Measurements from ENCODE around the gene NCKAP5. TPM values are rescaled to one million over a fixed set of nuclear protein-coding genes. Genes with fewer than 3 reads are reported as not detected.
A peak's percentile ranks its signal among the peaks of the same experiment; 100 is the strongest.
"Not testable (repeated sequence)": the region's sequence is repeated elsewhere in the genome, so short reads cannot be mapped to it uniquely, and the experiment has no call there.

NCKAP5 gene
- total RNA-seq, 1 donor from 2014 or later = 4.6 TPM

DNA sequence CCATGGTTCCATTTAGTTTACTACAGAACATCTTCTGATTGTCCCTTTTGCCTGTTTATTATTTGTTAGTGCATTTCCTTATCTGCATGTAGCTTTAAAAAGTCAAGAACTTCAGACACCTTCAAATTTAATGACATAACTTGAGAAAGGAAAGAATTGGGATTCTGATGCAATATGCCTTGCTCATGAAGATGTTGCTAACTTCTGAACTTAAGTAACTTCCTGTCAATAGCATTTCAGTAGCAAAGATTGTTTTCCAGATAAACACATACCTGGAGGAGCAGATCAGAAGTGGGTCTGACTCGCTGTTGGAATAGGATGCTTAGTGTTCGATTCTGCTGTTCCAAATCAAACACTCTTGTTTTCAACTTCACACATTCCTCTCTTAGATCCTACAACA, 708.0 kb downstream of the NCKAP5 start:
- ATAC-seq (no peak), DNase-seq (ENCODE audit: low spot score) (no peak)

DNA sequence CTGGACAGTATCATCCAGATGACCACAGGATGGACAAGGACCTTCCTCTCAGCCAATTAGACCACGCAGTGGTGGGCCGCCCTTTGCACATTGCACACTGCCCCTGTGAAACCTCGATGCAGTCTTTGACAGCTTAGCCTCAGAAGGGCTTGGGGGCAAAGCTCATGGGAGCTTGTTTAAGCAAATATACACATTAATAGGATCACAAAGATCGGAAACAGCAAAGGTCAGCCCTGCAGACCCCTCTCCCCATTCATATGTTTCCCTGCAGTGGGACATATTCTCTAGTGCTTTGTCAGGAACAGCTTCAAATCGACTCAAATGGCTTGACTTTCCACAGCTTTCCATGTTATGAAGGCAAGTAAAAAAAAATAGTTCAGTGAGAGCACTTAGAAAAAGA, 708.7 kb downstream of the NCKAP5 start:
- DNase-seq (ENCODE audit: low spot score) (no peak), ATAC-seq (no peak)

DNA sequence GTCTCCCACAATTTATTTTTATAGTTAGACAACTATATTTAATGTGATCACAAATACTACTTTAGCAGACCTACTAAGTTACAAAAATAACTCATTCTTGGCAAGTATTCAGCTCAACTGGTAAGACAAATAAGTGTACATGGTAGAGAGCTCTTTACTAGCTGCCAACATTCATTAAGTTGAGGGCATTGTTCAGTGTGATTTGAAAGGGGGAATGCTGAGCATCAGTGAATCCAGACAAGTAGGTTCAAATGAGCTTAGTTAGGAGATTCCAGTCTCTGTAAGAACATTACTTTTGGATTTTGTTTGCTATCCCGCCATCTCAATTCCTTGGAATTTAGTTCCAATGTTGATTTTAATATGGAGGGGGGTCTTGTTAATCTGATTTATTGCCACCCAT, 710.9 kb downstream of the NCKAP5 start:
- ATAC-seq = no peak
- no peak for DNase-seq (ENCODE audit: low spot score)

DNA sequence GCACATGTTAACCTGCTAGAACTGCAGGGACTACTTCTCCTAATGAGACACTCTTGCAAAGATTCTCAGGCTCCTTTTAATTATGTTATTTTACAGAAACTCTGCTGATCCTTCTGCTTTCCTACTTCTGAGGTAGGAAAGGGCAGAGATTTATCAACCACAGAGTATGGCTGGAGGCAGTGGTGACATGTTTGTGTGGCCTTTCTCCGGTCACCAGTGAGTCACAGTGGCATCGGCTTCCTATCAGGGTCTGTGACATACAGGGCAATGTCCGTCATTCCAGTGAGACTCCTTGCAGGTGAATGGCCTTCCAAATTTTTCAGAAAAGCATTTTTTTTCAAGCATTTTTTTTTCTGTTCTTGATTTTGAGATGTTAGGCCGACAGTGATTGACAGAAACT, 717.6 kb downstream of the NCKAP5 start:
- no peak for ATAC-seq
- DNase-seq (ENCODE audit: low spot score) = no peak

DNA sequence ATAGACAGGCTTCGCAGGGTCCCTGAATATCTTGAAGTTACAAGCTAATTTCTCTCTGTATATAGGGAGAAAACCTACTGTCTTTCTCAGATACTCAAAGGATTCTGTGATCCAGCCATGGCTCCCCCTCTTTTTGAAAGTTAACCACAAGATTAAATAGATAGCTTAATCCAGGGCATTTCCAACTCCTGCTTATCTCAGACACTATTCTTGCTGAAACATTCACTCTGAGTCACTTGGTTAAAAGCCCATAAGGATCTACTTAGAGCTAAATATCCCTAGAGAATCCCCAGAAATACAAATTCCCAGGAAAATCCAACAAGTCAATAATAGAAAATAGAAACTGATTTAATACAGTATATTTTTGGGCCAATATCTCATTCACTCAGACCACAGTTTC, 719.1 kb downstream of the NCKAP5 start:
- no peak for ATAC-seq

DNA sequence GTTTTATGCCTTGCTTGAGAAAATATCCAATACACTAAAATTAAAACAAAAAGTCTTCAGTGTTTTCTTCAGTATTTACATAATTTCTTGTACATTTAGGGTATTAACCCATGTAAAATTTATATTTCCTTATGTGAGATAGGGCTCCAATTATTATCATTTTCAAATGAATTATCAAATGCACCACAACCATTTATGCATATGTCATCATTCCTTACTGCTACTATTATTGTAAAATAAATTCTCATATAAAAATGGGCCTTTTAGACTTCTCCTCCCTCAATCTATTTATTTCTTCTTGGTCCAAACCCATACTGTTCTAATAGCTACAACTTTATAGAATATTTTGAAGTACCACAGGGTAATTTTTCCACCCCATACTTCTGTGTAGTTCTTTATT, 722.9 kb downstream of the NCKAP5 start:
- DNase-seq (ENCODE audit: low spot score) (no peak), ATAC-seq (no peak)

More for the DNA sequence above, 719.1 kb downstream of the NCKAP5 start:
- no peak for DNase-seq (ENCODE audit: low spot score)

DNA sequence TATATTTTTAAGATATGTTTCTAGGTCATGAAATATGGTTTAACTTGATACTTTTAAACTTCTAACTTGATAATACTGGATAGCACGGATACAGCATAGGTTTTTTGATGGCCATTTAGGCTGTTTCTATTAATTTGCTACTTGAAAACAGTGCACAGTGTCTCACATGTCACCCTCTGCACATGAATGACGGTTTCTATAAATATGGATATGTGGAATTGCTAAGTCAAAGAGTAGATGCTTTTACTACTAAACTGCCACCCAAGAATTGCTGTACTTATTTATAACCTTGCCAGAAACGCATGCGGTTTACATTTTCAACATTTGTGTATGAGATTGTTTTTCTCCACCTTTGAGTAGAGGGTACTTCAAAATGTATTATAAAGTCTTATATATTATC, 723.7 kb downstream of the NCKAP5 start:
- no peak for DNase-seq (ENCODE audit: low spot score)
- ATAC-seq = no peak

DNA sequence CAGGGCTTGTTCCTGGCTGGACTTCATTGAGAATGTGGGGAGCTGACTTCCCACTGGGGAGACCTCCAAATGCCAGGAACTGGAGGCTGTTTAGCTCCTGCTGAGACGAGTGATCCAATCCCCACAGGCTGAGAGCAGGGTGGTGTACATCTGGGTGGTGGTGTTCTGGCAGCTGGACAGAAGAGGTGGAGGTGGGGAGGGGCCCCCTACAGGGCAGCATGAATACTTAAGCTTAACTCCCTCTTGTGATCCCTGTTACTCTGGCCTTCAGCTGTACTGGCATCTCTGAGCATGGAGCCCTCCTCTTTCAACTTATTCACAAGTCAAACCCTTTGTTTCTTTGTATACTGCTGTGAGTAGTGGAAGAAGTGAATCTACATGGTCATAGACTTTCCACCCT, 730.5 kb downstream of the NCKAP5 start:
- DNase-seq (ENCODE audit: low spot score) (no peak), ATAC-seq (no peak)

DNA sequence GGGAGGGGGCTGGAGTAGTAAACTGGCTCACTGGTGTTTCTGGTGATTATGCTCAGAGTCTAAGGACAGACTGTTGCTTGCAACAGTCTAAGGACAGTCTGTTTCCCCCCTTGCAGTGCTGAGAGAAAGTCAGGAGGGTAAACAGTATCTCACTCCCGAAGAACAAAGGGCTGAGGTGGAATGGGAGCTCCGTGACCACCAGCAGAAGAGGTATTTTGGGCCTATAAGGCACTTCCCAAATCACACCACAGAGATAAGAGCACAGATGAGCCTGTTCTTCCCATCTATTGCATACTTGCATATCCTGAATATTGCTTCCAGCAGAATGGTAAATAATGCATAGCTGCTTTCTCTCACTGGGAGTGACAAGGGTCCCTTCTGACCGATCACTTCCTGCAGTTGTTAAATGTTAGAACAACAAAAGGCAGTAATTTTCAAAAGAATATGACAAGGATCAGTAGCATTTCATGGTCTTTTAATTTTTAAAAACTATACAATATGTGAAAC, 737.9 kb downstream of the NCKAP5 start:
- no peak for DNase-seq (ENCODE audit: low spot score)
- ATAC-seq = no peak

DNA sequence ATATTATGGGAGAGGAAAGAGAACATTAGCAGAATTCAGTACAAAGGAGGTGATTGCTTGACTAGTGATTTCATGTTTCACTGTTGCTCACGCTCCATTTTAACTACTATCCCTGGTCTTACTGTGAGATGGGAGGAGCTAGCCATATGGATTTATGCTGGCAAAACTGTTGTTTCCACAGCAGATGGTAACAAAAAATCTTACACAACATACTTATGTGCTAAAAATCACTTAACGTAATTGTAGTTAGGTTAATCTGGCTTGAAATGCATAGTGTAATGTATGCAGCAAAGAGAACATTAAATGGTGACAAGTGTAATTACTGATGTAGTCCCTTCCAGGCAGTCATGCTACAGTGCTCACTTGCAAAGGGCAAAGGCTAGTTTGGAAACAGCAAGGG, 742.7 kb downstream of the NCKAP5 start:
- ATAC-seq (no peak), DNase-seq (ENCODE audit: low spot score) (no peak)

DNA sequence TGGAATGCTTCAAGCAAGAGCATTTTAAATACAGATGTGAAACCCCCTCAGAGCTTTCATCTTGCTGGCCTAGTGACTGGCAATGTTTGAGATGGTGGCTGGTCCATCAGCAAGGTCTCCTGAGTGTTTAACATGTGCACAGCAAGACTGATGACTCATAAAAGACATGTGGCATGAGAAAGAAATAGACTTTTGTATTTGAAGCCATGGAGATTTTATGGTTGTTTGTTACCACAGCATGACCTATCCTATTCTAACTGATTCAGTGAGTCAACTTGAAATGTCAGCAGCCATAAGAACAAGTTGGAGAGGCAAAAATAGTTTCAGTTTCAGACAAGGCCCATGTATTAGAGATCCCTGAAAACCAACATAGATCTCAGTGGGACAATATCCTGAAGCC, 743.5 kb downstream of the NCKAP5 start:
- no peak for ATAC-seq

DNA sequence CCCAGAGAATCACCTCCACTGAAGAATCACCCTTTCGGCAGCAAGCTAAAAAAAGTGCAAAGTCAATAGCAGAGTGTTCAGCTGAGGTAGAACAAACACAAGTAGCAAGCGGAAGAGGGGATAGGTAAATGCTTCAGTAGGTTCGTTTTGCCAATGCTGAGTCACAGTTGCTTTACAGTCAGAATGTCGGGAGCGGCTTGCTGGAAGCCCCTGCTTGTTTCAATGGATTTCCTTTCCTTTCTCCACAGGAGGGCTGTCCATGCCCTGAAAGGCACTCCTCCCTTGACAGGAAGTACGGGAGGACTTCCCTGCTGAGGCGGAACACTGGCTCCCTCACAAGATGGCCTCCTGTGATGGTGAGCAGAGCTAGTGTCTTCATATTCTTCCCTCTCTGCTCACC, 752.0 kb downstream of the NCKAP5 start:
- no peak for ATAC-seq
- no peak for DNase-seq (ENCODE audit: low spot score)

More for the DNA sequence above, 743.5 kb downstream of the NCKAP5 start:
- no peak for DNase-seq (ENCODE audit: low spot score)

DNA sequence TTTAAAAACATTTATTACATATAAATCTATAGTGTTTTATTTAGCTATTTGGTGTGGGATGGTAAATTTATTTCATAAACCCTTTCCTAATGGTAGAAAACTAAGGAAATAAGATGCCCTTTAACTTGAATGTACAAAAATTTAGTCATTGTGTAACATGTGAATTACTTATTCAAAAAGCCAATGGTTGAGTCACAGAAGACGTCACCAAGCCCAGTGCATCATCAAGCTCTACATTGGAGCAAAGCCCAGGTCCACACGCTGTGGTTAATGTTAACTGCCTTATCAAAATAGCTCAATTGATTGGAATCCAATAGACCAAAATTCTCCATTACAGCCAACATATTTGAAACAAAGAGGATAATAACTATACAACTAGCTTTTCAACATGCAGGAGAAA, 752.7 kb downstream of the NCKAP5 start:
- DNase-seq (ENCODE audit: low spot score) (no peak), ATAC-seq (no peak)

DNA sequence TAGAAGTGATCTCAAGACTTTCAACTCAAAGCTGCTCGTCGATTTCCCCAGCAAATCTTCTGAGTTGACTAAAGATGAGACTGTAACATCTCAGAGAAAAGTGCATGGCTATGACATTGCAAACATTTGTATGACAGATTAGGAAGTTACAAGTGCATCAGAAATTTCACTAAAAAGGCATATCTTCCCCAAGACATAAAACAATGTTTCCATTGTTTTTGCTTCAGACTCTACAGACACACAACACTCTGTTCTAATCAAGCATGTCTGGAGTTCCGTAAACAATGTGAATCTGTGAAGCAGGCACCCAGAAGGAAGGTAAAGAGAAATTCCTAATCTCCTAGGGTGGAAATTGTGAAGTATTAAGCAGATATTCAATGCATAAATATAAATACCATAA, 753.6 kb downstream of the NCKAP5 start:
- ATAC-seq = no peak

DNA sequence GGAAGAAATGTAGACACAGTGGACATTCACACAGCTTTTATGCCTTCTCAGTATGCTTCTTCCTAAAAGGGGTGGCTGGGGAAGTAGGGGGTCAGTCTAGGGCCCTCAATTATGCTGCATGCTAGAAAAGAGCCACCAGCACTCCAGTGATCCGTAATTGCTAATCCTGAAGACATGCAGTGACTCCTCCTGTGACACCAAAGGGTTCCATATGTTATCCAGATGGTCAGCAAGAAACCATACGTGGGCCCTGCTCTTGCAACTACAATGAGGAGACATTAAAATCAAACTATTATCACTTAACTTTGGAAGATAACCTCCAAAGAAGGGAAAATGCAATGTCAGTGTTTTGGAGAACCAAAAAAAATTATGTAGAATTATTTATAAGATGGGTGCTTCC, 754.8 kb downstream of the NCKAP5 start:
- ATAC-seq (no peak), DNase-seq (ENCODE audit: low spot score) (no peak)

More for the DNA sequence above, 753.6 kb downstream of the NCKAP5 start:
- no peak for DNase-seq (ENCODE audit: low spot score)

DNA sequence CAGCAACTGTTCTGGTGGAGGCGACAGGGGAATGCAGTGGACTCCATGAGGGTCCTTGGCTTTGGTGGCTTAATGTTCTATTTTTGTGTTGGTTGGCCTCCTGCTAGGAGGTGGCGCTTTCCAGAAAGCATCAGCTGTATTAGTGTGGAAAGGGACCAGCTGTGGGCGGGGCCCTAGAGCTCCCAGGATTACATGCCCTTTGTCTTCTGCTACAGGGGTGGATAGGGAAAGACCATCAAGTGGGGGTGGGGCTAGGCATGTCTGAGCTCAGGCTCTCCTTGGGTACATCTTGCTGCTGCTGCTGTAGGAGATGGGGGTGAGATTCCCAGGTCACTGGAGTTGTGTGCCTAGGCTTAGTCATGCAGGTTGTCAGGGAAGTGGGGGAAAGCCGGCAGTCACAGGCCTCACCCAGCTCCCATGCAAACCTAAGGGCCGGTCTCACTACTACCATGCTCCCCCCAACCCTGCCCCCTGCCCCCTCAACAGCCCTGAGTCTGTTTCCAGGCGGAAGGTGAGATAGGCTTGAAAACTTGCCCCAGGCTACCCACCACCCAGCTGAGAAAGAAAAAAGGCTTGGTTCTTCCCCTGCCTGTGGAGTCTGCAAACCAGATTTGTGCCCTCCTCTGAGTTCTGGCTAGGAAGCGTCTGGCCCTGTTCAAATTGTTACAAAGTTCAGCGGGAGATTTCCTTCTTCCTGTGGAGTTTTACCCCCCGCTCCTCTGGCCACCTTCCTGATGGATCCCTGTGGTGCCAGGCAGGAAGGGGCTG, 756.9 kb downstream of the NCKAP5 start:
- DNase-seq (ENCODE audit: low spot score) (no peak), ATAC-seq (no peak)

DNA sequence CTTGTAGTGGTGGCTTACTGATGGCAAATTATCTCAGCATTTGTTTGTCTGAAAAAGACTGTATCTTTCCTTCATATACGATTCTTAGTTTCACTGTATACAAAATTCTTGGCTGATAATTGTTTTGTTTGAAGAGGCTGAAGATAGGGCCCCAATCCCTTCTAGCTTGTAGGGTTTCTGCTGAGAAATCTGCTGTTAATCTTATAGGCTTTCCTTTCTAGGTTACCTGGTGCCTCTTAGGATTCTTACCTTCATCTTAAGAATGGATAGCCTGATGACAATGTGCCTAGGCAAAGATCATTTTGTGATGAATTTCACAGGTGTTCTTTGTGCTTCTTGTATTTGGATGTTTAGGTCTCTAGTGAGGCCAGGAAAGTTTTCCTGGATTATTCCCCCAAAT, 758.3 kb downstream of the NCKAP5 start:
- DNase-seq (ENCODE audit: low spot score); ATAC-seq: not testable (repeated sequence)

DNA sequence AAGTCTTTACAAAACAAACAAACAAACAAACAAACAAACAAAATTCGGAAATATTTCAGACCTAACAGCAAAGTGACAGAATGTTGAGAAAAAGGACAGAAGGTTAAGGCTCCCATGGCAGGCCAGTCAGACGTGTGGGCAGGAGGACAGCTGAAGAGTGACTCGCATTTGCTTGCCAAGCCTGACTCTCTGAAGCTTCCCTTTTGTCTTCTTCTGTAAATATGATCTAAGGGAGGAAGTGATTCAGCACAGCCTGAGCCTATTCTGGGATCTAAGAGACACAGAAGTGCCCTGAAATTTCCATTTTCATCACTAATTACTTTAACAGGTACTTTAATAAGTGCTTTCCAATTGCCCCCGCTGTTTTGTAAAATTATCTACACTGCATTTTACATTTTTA, 764.2 kb downstream of the NCKAP5 start:
- ATAC-seq (peak; percentile 38), DNase-seq (ENCODE audit: low spot score) (no peak)

DNA sequence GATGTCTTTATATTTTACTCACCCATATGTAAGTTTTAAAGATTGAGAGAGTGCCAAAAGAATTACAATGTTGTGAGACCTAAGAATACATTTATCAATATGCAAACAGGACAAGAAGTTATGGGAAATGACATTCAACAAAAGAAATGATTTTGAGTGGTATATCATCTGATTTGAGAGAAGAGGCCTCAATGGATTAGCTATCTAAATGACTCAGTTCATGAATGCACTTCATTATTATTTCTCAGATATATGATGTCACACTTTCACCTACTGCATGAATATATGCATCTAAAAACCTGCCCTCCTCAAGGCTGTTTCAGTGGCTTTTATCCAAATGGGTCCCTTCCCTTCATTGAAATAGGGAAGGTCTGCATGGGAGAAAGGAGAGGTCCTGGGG, 769.9 kb downstream of the NCKAP5 start:
- DNase-seq (ENCODE audit: low spot score) = no peak
- no peak for ATAC-seq

DNA sequence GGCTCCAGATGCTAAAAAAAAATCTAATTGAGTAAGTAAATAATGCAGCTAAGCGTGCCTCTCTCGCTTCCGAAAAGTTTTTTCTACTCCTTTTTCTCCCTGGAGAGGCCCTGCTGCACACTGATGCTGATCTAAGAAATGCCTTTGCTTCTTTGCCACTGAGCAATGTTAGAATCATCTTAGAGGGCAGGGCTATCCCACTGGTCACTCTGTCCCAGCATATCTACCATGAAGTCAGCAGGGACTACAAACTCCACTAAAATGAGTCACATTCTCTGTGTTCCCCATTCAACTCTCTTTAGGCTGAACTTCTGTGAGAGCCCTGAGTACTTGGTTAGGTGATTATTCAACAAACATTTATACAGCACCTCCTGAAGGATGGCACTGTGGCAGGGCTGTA, 770.7 kb downstream of the NCKAP5 start:
- no peak for DNase-seq (ENCODE audit: low spot score)
- no peak for ATAC-seq

DNA sequence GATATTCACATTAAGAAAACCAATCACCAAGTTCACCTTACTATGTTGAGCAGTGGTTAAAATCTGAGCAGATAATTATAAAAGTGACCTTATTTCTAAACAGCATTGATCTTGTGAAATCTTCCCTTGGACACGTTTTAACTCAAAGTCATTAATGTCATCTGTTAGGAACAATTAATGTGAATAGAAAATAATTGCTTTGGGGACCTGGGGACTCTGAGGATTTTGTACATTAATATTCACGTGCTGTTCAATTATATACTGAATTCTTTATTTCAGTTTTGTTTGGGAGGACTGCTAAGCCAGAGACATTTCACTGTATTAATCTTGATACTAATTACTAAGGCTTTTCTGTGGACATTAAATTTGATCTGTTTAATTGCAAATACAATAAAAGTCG, 771.2 kb downstream of the NCKAP5 start:
- no peak for DNase-seq (ENCODE audit: low spot score)

DNA sequence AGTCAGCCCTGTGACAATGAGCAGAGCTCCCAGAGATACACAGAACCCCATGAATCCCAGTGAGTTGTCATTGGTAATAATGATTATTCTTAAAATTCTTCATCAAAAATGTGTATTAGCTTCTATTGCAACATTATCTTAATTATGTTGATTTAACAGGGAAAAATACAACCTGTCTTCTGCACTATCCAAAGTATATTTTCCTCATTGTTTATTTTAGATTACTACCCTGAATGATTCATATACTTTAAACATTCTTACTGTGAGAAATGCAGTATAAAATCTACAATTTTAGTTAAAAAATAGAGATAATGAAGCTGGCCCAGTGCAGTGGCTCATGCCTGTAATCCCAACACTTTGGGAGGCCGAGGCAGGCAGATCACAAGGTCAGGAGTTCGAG, 773.0 kb downstream of the NCKAP5 start:
- no peak for ATAC-seq

More for the DNA sequence above, 771.2 kb downstream of the NCKAP5 start:
- no peak for ATAC-seq

DNA sequence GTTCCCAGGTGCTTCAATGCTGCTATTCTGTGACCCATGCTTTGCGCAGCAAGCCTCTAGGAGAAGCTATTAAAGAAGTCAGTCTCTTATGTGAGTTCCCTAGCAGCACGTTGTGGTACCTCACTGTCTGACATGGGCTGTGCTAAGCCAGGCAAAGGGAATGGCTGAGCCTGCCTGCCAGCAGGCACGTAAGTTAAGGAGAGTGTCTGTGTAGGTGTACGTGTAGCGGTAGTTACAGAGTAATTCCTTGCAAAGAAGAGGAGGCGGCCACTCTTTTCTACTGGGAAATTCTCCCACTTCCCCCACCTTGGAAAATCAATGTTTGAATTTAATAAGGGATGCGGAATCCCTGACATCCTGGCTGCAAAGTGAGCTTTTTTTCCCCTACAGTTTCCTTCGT, 774.7 kb downstream of the NCKAP5 start:
- ATAC-seq (no peak), DNase-seq (ENCODE audit: low spot score) (no peak)

More for the DNA sequence above, 773.0 kb downstream of the NCKAP5 start:
- no peak for DNase-seq (ENCODE audit: low spot score)

Data from left lobe of liver (tissue), 2 donors.